ENCODE results near the gene UBE2C. TPM values are rescaled to one million over a fixed set of nuclear protein-coding genes. Genes with fewer than 3 reads are reported as not detected.

The UBE2C gene
- total and polyA plus RNA-seq, 2 donors from 2014 or later: 2.0 to 2.4 TPM

DNA sequence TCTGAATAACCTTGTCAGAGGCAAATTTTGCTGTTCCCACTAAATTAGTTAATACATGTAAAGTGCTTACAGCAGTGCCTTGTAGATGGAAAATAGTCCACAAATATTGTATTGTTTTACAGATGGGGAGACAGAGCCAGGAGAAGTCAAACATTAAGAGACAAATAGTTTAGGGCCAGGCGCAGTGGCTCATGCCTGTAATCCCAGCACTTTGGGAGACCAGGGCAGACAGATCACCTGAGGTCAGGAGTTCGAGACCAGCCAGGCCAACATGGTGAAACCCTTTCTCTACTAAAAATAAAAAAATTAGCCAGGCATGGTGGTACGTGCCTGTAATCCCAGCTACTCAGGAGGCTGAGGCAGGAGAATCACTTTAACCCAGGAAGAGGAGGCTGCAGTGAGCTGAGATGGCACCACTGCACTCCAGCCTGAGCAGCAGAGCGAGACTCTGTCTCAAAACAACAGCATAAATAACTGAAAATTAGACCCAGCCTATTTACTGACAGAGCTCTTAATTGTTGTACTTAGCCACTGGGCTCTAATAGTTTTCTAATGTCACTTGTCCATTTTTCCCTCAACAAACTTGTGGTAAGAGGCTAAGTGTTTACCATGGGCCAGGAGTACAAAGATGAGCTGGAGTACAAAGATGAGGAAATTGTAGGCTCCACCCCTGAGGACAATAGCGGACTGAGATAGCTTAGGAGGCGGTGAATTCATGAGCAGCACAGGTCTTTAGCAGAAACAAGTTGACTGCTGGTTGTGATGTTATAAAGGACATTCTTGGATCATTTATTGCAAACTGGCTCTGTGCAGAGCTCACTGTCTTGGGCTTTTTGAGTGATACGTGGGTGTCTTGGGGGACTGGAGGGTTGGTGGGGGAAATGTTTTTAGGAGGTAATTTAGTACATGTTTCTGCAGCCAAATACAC is 51.4 kb downstream of the UBE2C start:
- no peak overlapping the region for H3K27ac ChIP-seq (ENCODE audit: low read depth in 2 of 2, low read length in 2 of 2)
- TF ChIP-seq, protein P1, sequence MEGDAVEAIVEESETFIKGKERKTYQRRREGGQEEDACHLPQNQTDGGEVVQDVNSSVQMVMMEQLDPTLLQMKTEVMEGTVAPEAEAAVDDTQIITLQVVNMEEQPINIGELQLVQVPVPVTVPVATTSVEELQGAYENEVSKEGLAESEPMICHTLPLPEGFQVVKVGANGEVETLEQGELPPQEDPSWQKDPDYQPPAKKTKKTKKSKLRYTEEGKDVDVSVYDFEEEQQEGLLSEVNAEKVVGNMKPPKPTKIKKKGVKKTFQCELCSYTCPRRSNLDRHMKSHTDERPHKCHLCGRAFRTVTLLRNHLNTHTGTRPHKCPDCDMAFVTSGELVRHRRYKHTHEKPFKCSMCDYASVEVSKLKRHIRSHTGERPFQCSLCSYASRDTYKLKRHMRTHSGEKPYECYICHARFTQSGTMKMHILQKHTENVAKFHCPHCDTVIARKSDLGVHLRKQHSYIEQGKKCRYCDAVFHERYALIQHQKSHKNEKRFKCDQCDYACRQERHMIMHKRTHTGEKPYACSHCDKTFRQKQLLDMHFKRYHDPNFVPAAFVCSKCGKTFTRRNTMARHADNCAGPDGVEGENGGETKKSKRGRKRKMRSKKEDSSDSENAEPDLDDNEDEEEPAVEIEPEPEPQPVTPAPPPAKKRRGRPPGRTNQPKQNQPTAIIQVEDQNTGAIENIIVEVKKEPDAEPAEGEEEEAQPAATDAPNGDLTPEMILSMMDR (IDR thresholded peaks at IDR 0.05; ENCODE audit: borderline replicate concordance, extremely low read depth, insufficient read depth): no peak
- H3K4me1 ChIP-seq (ENCODE audit: control insufficient read depth in 2 of 3, insufficient read depth in 2 of 3, low read depth in 1 of 3, low read length in 3 of 3): peaks cover 0 to 6% (median 0%) of the 10 kb centered on the region in 3 donors
- FAIRE-seq (no peak), DNase-seq (no peak)
- no peaks in the 10 kb centered on the region for H3K36me3 ChIP-seq (ENCODE audit: control insufficient read depth in 2 of 3, insufficient read depth in 3 of 3, low read length in 3 of 3)
- no peaks in the 10 kb centered on the region for H3K27me3 ChIP-seq (ENCODE audit: control insufficient read depth, insufficient read depth, low read length)
- no peaks in the 10 kb centered on the region for H3K9me3 ChIP-seq (ENCODE audit: control insufficient read depth in 2 of 3, insufficient read depth in 1 of 3, low read length in 3 of 3)
- intact Hi-C loops (cut with DNase I): no loop called here
- no peak overlapping the region for H3K9ac ChIP-seq (ENCODE audit: low read length in 3 of 3)
- H3K4me3 ChIP-seq (ENCODE audit: low read length in 3 of 3): no peak overlapping the region

DNA sequence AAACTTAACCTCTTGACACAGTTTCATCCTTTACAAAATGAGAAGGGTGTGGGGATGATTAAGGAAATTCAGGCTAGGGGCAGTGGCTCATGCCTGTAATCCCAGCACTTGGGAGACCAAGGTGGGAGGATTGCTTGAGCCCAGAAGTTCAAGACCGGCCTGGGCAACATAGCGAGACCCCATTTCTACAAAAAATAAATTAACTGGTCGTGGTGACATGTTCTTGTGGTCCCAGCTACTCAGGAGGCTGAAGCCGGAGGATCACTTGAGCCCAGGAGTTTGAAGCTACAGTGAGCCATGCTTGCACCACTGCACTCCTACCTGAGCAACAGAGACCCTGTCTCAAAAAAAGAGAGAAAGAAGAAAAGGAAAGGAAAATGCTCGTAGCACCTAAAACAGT is 54.0 kb downstream of the UBE2C start:
- intact Hi-C loops (cut with DNase I): no loop called here
- no peak overlapping the region for H3K4me3 ChIP-seq (ENCODE audit: low read length in 3 of 3)
- no peak overlapping the region for H3K27ac ChIP-seq (ENCODE audit: low read depth in 2 of 2, low read length in 2 of 2)
- H3K9ac ChIP-seq (ENCODE audit: low read length in 3 of 3): no peak overlapping the region
- DNase-seq (no peak), FAIRE-seq (no peak)
- peaks cover 0 to under 1% (median 0%) of the 10 kb centered on the region in 3 donors for H3K4me1 ChIP-seq (ENCODE audit: control insufficient read depth in 2 of 3, insufficient read depth in 2 of 3, low read depth in 1 of 3, low read length in 3 of 3)
- TF ChIP-seq, protein P1 (IDR thresholded peaks at IDR 0.05; ENCODE audit: borderline replicate concordance, extremely low read depth, insufficient read depth): no peak
- no peaks in the 10 kb centered on the region for H3K9me3 ChIP-seq (ENCODE audit: control insufficient read depth in 2 of 3, insufficient read depth in 1 of 3, low read length in 3 of 3)
- H3K36me3 ChIP-seq (ENCODE audit: control insufficient read depth in 2 of 3, insufficient read depth in 3 of 3, low read length in 3 of 3): no peaks in the 10 kb centered on the region
- H3K27me3 ChIP-seq (ENCODE audit: control insufficient read depth, insufficient read depth, low read length): no peaks in the 10 kb centered on the region

Other genes with a start within 250 kb of the UBE2C start
- gene WFDC8, start 233.4 kb upstream of the UBE2C start, total RNA-seq: not detected
- not detected for gene WFDC8, start 233.4 kb upstream of the UBE2C start, polyA plus RNA-seq (ENCODE audit: insufficient read depth, low read depth, low replicate concordance)
- not detected for gene WFDC10A, start 182.9 kb upstream of the UBE2C start, total RNA-seq
- gene WFDC10A, start 182.9 kb upstream of the UBE2C start, polyA plus RNA-seq (ENCODE audit: insufficient read depth, low read depth, low replicate concordance): not detected
- gene WFDC9, start 181.4 kb upstream of the UBE2C start, total RNA-seq: not detected
- gene WFDC9, start 181.4 kb upstream of the UBE2C start, polyA plus RNA-seq (ENCODE audit: insufficient read depth, low read depth, low replicate concordance): not detected
- gene WFDC11, start 142.4 kb upstream of the UBE2C start, total RNA-seq: not detected
- not detected for gene WFDC11, start 142.4 kb upstream of the UBE2C start, polyA plus RNA-seq (ENCODE audit: insufficient read depth, low read depth, low replicate concordance)
- not detected for gene WFDC13, start 110.6 kb upstream of the UBE2C start, total RNA-seq
- not detected for gene WFDC13, start 110.6 kb upstream of the UBE2C start, polyA plus RNA-seq (ENCODE audit: insufficient read depth, low read depth, low replicate concordance)
- gene WFDC10B, start 107.6 kb upstream of the UBE2C start, total RNA-seq: 0.60 TPM
- not detected for gene WFDC10B, start 107.6 kb upstream of the UBE2C start, polyA plus RNA-seq (ENCODE audit: insufficient read depth, low read depth, low replicate concordance)
- not detected for gene SPINT4, start 90.3 kb upstream of the UBE2C start, total RNA-seq
- gene SPINT4, start 90.3 kb upstream of the UBE2C start, polyA plus RNA-seq (ENCODE audit: insufficient read depth, low read depth, low replicate concordance): not detected
- gene WFDC3, start 20.8 kb upstream of the UBE2C start, total RNA-seq: 1.2 TPM
- 7.7 TPM for gene WFDC3, start 20.8 kb upstream of the UBE2C start, polyA plus RNA-seq (ENCODE audit: insufficient read depth, low read depth, low replicate concordance)
- 26.4 TPM for gene DNTTIP1, start 20.7 kb upstream of the UBE2C start, total RNA-seq
- gene DNTTIP1, start 20.7 kb upstream of the UBE2C start, polyA plus RNA-seq (ENCODE audit: insufficient read depth, low read depth, low replicate concordance): 34.7 TPM
- gene TNNC2, start 14.7 kb downstream of the UBE2C start, total RNA-seq: not detected
- 1.9 TPM for gene TNNC2, start 14.7 kb downstream of the UBE2C start, polyA plus RNA-seq (ENCODE audit: insufficient read depth, low read depth, low replicate concordance)
- 23.2 TPM for gene SNX21, start 21.2 kb downstream of the UBE2C start, total RNA-seq
- 35.6 TPM for gene SNX21, start 21.2 kb downstream of the UBE2C start, polyA plus RNA-seq (ENCODE audit: insufficient read depth, low read depth, low replicate concordance)
- 22.1 TPM for gene ACOT8, start 44.7 kb downstream of the UBE2C start, total RNA-seq
- gene ACOT8, start 44.7 kb downstream of the UBE2C start, polyA plus RNA-seq (ENCODE audit: insufficient read depth, low read depth, low replicate concordance): 71.0 TPM
- gene ZSWIM3, start 45.0 kb downstream of the UBE2C start, total RNA-seq: 3.2 TPM
- gene ZSWIM3, start 45.0 kb downstream of the UBE2C start, polyA plus RNA-seq (ENCODE audit: insufficient read depth, low read depth, low replicate concordance): 2.6 TPM
- 13.1 TPM for gene ZSWIM1, start 68.6 kb downstream of the UBE2C start, total RNA-seq
- 6.7 TPM for gene ZSWIM1, start 68.6 kb downstream of the UBE2C start, polyA plus RNA-seq (ENCODE audit: insufficient read depth, low read depth, low replicate concordance)
- gene SPATA25, start 75.0 kb downstream of the UBE2C start, total RNA-seq: 6.7 TPM
- 6.7 TPM for gene SPATA25, start 75.0 kb downstream of the UBE2C start, polyA plus RNA-seq (ENCODE audit: insufficient read depth, low read depth, low replicate concordance)
- gene NEURL2, start 78.6 kb downstream of the UBE2C start, total RNA-seq: 27.5 TPM
- 37.3 TPM for gene NEURL2, start 78.6 kb downstream of the UBE2C start, polyA plus RNA-seq (ENCODE audit: insufficient read depth, low read depth, low replicate concordance)
- gene CTSA, start 78.7 kb downstream of the UBE2C start, total RNA-seq: 180 TPM
- gene CTSA, start 78.7 kb downstream of the UBE2C start, polyA plus RNA-seq (ENCODE audit: insufficient read depth, low read depth, low replicate concordance): 408 TPM
- gene PLTP, start 99.5 kb downstream of the UBE2C start, total RNA-seq: 345 TPM
- gene PLTP, start 99.5 kb downstream of the UBE2C start, polyA plus RNA-seq (ENCODE audit: insufficient read depth, low read depth, low replicate concordance): 790 TPM
- gene PCIF1, start 122.0 kb downstream of the UBE2C start, total RNA-seq: 43.1 TPM
- gene PCIF1, start 122.0 kb downstream of the UBE2C start, polyA plus RNA-seq (ENCODE audit: insufficient read depth, low read depth, low replicate concordance): 27.4 TPM
- 22.3 TPM for gene ZNF335, start 159.6 kb downstream of the UBE2C start, total RNA-seq
- gene ZNF335, start 159.6 kb downstream of the UBE2C start, polyA plus RNA-seq (ENCODE audit: insufficient read depth, low read depth, low replicate concordance): 5.7 TPM
- 6.6 TPM for gene MMP9, start 196.3 kb downstream of the UBE2C start, total RNA-seq
- not detected for gene MMP9, start 196.3 kb downstream of the UBE2C start, polyA plus RNA-seq (ENCODE audit: insufficient read depth, low read depth, low replicate concordance)
- 2.0 TPM for gene SLC12A5, start 216.6 kb downstream of the UBE2C start, total RNA-seq
- 2.5 TPM for gene SLC12A5, start 216.6 kb downstream of the UBE2C start, polyA plus RNA-seq (ENCODE audit: insufficient read depth, low read depth, low replicate concordance)